Tongue (tissue), 2 donors: ENCODE results near the gene ESYT1. TPM values are rescaled to one million over a fixed set of nuclear protein-coding genes. Genes with fewer than 3 reads are reported as not detected.
"Not testable (repeated sequence)": the region's sequence is repeated elsewhere in the genome, so short reads cannot be mapped to it uniquely, and the experiment has no call there.

Source experiments
- DNase-seq: peaks from one replicate; pipeline ENCODE4 v3.0.0-alpha.2; 2015
- total RNA-seq: library from RNA; depleted of rRNA; stranded (reverse); fragments of >200 nt; gene quantifications from one replicate; pipeline ENCODE4 v1.2.3, GENCODE V29; 2014

ESYT1 gene
- total RNA-seq, 1 donor from 2014 or later, result 152 TPM

GRCh38 chr12:56104109-56104814 is 23.8 kb upstream of the ESYT1 start, which contains the start of gene PA2G4:
Gene PA2G4, plus strand, starts transcription at chr12:56104559. Its CDS starts 179 bp downstream, at chr12:56104738.
- DNase-seq, result peak; percentile 99

- peak; percentile 28 for DNase-seq
Observed at GRCh38 chr12:56104815-56105608, 23.1 kb upstream of the ESYT1 start.

- no peak for DNase-seq
Observed at GRCh38 chr12:56105609-56105902, 22.5 kb upstream of the ESYT1 start.

GRCh38 chr12:56107242-56107641 is 20.8 kb upstream of the ESYT1 start:
- DNase-seq, result no peak

- no peak for DNase-seq
Observed at GRCh38 chr12:56110571-56110970, 17.5 kb upstream of the ESYT1 start.

- DNase-seq, result no peak
Observed at GRCh38 chr12:56114084-56114483, 14.0 kb upstream of the ESYT1 start.

- peak; percentile 48 for DNase-seq
Observed at GRCh38 chr12:56115329-56115728, 12.7 kb upstream of the ESYT1 start.

- peak; percentile 99 for DNase-seq
Observed at GRCh38 chr12:56116267-56117081, 11.6 kb upstream of the ESYT1 start, which contains the start of gene RPL41. Gene RPL41, plus strand, starts transcription at chr12:56116633.

GRCh38 chr12:56117082-56117706 is 10.9 kb upstream of the ESYT1 start:
- not testable (repeated sequence) for DNase-seq

- DNase-seq, result peak; percentile 99
Observed at GRCh38 chr12:56117778-56118687, 10.0 kb upstream of the ESYT1 start, which contains the start of gene ZC3H10. Gene ZC3H10, plus strand, starts transcription at chr12:56118266. Its CDS starts 2,297 bp downstream, at chr12:56120563.

- DNase-seq, result no peak
Observed at GRCh38 chr12:56118688-56119357, 9.2 kb upstream of the ESYT1 start.

GRCh38 chr12:56119361-56119796 is 8.7 kb upstream of the ESYT1 start:
- peak; percentile 93 for DNase-seq

GRCh38 chr12:56120158-56120846 is 7.8 kb upstream of the ESYT1 start:
- peak; percentile 19 for DNase-seq

- DNase-seq, result no peak
Observed at GRCh38 chr12:56121204-56121870, 6.7 kb upstream of the ESYT1 start.

GRCh38 chr12:56122637-56123036 is 5.4 kb upstream of the ESYT1 start:
- DNase-seq, result peak; percentile 33

GRCh38 chr12:56124133-56124532 is 3.9 kb upstream of the ESYT1 start:
- no peak for DNase-seq

- DNase-seq, result no peak
Observed at GRCh38 chr12:56126732-56127239, 1.3 kb upstream of the ESYT1 start.

GRCh38 chr12:56127485-56127887 is 581 bp upstream of the ESYT1 start:
- no peak for DNase-seq

- DNase-seq, result peak; percentile 51
Observed at GRCh38 chr12:56128670-56129205, 671 bp downstream of the ESYT1 start.
